GM21360 (cell line): Measurements from ENCODE around the gene CDC42EP2.
"Not testable (repeated sequence)": the region's sequence is repeated elsewhere in the genome, so short reads cannot be mapped to it uniquely, and the experiment has no call there.

Experiments
- ATAC-seq: cut with Tn5 transposase; IDR thresholded peaks from one replicate; pipeline ENCODE4 v1.9.1; 2021; ENCODE audit warnings: mild to moderate bottlenecking, moderate library complexity; ENCODE audit not compliant: unreplicated experiment

CDC42EP2 gene

DNA sequence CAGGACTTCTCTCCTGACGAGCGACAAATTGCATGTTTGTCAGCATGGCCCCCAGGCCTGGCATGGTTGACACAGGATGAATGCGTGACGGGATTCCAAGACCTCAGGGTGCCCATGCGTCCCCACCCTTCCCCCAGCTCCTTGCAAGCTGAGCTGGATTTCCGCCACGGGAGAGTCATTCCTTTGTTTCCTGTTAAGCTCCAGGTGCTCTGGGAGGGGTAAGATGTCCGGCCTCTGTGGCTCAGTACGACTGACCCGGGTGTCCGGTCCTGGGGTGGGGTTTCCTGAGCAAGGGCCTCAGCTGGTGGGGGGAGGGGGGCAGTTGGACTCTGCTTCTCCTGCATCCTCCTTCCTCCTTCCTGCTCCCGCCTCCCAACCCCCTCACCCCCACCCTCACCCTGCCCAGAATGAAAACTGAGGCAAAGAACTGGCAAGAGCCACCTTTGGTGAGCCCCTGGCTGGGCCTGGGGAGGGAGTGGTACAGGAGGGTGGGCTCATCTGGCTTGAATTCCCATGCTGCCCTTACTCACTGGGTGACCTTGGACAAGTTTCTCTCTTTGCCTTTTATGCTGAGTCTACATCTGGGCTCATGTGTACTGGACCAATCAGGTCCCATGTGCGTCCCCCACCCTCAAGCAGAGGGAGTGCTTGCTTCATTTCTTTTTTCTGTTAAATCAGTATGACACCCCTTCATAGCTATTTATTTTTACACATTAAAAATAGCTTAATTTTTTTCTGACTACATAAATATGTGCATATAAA is 2.5 kb downstream of the CDC42EP2 start:
- ATAC-seq = no peak

DNA sequence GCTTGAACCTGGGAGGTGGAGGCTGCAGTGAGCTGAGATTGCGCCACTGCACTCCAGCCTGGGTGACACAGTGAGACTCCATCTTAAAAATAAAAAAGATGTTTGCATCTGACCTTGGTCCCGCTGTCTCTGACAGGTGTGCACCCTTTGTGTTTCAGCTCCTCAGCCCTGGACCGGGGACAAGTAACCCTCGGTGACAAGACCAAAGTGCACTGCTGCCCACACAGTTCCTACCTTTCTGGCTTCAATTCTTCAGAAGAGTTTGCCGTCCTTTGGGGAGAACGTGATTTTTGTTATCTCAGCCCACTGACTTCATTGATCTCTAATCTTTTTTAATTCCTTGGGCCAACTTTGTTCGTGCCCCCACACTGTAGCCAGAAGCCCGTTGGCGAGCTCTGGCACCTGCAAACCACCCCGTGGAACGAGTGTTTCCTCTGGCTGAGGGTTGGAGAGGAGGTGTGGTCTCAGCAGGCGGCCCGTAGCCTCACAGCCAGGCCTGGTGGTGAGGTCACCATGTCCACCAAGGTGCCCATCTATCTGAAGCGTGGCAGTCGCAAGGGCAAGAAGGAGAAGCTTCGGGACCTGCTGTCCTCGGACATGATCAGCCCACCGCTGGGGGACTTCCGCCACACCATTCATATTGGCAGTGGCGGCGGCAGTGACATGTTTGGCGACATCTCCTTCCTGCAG is 5.9 kb downstream of the CDC42EP2 start:
- ATAC-seq = no peak

GRCh38 chr11:65321076-65321475 is 6.4 kb downstream of the CDC42EP2 start:
- ATAC-seq = no peak

DNA sequence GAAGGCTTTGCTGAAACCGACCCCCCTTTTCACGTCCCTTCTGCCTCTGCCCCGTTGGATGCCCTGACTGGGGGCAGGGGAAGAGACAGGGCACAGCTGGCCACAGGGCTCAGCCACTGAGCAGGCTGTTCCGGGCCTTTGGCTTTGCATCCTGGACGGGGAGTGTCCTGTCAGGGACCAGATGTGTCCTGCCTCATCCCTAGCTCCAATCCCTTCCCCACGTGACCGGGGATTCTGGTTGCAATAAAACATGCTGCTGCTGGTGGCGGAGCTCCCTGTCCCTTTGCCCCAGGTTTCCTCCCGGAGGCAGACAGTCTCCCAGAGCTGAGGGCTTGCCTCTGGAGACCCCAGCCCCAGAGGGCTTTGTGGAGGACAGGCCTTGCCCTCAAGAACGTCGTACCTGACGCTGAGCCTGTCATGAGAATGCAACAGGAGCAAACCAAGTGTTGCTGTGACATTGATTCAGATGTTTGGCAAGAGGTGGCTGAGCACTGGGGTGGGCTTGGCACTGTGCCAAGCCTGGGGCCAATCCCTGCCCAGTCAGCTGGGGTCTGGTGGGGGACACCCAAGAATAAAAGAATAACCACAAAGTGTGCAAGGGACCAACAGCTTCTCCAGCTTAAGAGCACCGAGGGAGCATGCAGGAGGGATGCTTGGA is 7.3 kb downstream of the CDC42EP2 start:
- ATAC-seq = no peak

DNA sequence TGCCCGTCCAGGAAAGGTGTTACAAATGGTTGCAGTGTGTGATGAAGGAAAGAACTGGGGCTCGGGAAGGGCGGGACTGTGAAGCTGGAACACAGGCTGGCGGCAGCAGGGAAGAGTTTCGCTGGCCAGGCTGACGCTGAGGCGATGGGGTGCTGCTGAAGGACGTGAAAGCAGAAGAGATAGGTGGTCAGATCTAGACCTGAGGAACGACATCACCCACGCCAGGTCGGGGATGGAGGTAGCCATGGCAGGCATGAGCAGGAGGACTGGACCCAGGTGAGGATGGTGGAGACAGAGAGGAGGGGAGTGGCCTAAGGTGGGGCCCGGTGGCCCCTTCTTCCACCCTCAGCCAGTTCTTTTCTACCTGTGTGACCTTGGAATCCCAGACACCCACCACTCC is 9.1 kb downstream of the CDC42EP2 start:
- ATAC-seq = no peak

DNA sequence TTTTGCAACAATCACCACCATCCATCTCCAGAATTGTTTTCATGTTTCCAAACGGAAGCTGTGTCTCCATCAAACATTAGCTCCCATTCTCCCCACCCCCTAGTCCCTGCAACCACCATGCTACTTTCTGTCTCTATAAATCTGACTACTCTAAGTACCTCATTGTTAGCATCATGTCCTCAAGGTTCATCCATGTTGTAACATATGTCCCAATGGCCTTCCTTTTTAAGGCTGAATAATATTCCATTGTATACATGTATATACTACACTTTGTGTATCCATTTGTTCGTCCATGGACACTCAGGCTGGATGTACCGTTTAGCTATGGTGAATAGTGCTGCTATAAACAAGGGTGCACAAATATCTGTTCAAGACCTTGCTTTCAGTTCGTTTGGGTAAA is 10.8 kb downstream of the CDC42EP2 start:
- ATAC-seq = no peak

DNA sequence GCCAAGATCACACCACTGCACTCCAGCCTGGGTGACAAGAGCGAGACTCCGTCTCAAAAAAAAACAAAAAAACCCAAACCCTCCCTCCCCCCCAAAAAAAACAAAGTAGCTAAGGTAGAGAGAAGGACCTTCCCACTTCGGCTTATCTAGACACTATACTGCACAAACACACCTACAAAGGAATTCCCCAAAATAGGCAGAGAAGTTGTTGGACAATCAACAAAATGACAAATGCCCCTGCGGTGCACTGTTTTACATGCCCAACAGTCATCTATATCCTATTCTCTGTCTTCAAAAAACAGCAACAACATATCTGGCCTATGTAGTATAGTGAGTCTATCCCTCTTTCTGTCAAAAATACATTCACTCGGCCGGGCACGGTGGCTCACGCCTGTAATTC is 12.4 kb downstream of the CDC42EP2 start:
- ATAC-seq = no peak

GRCh38 chr11:65329478-65329877 is 14.8 kb downstream of the CDC42EP2 start:
- ATAC-seq = no peak

DNA sequence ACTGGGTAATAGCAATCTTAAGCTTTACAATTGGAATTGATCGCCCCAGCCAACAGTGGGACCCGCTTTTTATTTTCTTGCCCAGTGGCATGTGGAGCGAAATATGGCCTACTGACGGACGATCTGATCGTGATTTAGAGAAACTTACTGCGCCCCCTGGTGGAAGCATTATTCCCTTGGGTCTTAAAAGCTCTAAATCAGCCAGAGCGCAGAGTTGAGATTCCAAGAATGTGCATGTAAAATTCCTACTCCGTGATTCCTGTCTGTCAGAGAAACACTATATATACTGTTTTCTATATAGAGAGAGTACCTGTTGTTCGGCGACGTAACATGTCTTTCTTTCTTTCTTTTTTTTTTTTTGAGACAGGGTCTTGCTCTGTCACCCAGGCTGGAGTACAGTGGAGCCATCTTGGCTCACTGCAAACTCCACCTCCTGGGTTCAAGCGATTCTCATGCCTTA is 15.3 kb downstream of the CDC42EP2 start:
- no peak for ATAC-seq

DNA sequence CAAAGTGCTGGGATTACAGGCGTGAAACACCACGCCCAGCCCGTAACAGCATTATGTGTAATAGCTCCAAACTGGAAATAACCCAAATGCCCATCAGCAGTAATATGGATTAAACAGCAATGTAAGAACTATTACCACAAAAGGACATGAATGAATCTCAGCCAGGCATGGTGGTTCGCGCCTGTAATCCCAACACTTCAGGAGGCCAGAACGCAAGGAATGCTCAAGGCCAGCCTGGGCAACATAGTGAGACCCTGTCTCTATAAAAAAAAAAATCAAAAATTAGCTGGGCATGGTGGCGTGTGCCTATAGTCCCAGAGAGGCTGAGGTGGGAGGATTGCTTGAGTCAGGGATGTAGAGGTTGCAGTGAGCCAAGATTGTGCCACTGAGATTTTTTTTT is 15.9 kb downstream of the CDC42EP2 start:
- no peak for ATAC-seq

DNA sequence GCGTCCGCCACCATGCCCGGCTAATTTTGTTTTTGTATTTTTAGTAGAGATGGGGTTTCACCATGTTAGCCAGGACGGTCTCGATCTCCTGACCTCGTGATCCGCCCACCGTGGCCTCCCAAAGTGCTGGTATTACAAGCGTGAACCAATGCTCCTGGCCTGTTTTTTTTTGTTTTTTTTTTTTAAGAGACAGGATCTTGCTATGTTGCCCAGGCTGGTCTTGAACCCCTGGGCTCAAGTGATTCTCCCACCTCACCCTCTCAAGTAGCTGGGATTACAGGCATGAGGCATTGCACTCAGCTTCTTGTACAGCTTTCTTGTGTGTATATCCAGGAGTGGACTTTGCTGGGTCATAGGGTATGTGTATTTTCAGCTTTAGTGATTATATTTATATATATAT is 17.9 kb downstream of the CDC42EP2 start:
- ATAC-seq = not testable (repeated sequence)

GRCh38 chr11:65334696-65335295 is 20.1 kb downstream of the CDC42EP2 start:
- no peak for ATAC-seq

GRCh38 chr11:65338676-65339075 is 24.0 kb downstream of the CDC42EP2 start:
- no peak for ATAC-seq

- no peak for ATAC-seq
Measured at GRCh38 chr11:65340226-65340625, 25.6 kb downstream of the CDC42EP2 start.

DNA sequence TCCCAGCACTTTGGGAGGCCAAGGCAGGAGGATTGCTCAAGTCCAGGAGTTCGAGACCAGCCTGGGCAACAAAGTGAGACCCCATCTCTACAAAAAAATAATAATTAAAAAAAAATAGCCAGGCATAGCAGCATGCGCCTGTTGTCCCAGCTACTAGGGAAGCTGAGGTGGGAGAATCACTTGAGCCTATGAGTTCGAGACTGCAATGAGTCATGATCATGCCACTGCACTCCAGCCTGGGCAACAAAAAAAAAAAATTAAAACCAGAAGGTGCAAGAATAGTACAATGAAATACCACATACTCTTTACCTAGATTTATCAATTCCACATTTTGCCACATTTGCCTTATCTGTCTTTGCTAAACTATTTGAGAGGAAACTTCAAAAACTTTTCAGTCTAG is 27.2 kb downstream of the CDC42EP2 start:
- no peak for ATAC-seq

DNA sequence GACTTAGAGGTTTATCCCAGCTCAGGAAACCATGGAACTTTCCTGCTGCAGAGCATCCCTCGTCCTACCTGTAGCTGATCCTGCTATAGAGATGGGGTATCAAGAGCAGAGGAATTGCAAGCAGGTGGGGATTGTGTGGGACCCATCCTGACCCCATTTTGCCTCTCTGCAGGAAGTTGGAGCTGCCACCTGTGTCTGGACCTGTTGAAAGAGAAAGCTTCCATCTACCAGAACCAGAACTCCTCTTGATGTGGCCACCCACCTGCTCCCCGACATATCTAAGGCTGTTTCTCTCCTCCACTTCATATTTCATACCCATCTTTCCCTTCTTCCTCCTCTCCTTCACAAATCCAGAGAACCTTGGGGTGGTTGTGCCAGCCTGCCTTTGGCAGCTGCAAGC is 36.8 kb downstream of the CDC42EP2 start:
- no peak for ATAC-seq

GRCh38 chr11:65352783-65353182 is 38.1 kb downstream of the CDC42EP2 start:
- ATAC-seq = no peak

- ATAC-seq = no peak
Measured at GRCh38 chr11:65353376-65353775, 38.7 kb downstream of the CDC42EP2 start.

DNA sequence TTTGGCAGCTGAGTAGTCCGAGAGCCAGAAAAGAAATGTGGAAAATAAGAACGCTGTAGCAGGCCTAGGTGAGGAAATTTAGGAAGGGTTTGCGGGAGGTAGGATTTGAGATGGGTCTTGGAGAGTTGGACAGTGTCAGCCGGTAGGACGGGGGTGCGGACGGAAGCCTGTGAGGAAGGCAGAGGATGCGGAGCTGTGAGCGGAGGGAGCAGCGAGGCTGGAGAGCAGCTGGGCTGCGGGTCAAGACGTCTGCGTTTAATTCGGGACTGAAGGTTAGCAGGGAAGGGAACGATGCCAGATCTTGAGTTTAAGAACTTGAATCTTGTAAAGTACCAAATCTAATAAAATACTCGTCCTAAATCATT is 39.2 kb downstream of the CDC42EP2 start:
- ATAC-seq = no peak

- ATAC-seq = peak; percentile 90
Measured at GRCh38 chr11:65354265-65355012, 39.8 kb downstream of the CDC42EP2 start, which contains the start of gene TIGD3. TIGD3 (plus strand) TSS chr11:65354751; CDS start chr11:65355809, 1,058 bp downstream.
